HG02763 (cell line): ENCODE measurements around the gene OR2B2.
A peak's percentile ranks its signal among the peaks of the same experiment; 100 is the strongest.

Experiments
- ATAC-seq: cut with Tn5 transposase; IDR thresholded peaks from one replicate; pipeline ENCODE4 v1.9.1; 2021; ENCODE audit warnings: mild to moderate bottlenecking, moderate library complexity; ENCODE audit not compliant: unreplicated experiment

Gene OR2B2

DNA sequence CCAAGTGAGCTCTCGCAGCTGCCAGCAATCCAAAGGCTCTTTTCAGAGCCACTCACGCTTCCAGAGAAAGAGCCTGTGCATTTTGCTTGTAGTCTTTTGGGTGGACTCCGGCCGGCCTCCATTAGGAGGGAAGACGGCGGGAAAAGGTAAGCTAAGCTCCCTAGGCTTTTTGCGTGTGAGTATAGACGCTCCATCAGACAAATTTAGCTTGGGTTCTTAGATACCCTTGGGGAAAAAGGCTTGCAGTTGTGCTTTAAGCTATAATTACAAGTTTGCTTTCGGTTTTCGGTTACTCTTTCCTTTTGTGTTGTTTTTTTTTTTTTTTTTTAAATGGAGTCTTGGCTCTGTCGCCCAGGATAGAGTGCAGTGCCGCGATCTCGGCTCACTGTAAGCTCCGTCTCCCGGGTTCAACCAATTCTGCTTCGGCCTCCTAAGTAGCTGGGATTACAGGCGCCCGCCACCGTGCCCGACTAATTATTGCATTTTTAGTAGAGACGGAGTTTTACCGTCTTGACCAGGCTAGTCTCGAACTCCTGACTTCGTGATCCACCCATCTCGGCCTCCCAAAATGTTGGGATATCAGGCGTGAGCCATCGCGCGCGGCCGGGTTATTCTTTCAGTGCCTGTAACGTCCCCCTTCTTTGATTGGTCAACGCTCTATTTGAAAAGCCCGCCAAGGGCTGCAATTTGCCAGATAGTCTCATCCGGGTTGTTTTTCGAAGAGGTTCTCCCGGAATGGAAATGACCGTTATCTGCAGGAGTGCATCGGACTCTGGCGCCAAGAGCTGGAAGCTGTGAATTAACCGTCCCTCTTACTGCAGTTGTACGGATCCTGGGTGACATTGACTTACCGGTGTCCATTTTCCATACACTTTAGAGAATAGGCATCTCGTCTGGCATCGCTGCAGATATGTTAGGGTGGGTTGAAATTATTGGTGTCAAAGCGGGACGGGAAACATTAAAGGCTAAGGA, 18.1 kb downstream of the OR2B2 start:
- no peak for ATAC-seq

DNA sequence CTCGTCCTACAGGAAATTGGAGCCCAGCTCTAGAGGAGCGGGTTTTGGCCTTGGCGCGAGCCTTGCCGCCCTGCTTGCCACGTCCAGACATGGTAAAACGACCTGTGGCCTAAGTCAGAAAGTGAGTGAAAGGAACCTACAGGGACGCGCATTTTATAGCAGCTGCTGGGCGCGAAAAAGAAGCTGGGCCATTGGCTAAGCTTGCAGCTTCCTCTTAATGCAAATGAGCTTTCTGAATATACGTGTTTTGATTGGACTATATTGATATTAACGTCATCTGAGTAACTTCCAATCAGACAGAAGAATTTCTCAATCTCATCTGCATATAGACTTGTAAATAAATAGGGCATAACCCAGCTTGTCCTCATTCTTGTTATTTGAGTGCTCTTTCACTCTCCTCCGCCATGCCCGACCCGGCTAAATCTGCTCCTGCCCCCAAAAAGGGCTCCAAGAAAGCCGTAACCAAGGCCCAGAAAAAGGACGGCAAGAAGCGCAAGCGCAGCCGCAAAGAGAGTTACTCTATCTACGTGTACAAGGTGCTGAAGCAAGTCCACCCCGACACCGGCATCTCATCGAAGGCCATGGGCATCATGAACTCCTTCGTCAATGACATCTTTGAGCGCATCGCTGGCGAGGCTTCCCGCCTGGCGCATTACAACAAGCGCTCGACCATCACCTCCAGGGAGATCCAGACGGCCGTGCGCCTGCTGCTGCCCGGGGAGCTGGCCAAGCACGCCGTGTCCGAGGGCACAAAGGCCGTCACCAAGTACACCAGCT, 18.9 kb downstream of the OR2B2 start:
- ATAC-seq = peak; percentile 55

DNA sequence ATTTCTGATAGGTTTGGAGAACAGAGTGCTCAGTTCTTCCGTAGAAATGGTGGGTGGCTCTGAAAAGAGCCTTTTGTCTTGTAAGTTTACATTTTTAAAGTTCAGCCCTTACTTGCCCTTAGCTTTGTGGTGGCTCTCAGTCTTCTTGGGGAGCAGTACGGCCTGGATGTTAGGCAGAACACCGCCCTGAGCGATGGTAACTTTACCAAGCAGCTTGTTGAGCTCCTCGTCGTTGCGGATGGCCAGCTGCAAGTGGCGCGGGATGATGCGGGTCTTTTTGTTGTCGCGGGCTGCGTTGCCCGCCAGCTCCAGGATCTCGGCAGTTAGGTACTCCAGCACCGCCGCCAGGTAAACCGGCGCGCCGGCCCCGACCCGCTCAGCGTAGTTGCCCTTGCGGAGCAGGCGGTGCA, 19.5 kb downstream of the OR2B2 start:
- no peak for ATAC-seq

DNA sequence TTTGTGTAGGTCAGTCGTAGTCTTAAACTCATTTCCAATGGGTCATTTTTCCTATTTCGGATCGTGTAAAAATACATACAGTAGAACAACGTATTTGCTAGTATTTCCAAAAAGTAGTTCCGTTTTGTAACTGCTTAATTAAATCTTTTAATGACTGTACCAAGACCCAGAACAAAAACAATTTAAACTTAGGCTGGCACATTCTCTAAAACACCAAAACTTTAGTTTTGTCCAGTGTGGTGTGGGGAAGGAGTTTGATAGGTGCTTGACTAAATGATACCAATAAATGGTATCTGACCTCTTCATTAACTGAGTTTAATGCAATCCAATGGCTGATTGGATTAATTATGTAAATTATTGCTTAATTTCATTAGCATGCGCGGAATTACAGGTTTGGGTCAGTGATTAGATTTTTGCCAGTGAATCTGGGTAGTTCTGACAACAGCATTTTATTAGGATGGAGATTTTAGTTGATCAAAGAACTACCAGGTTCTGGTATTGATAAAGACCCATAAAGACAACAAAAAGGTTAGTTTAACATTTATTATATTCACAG, 20.8 kb downstream of the OR2B2 start:
- ATAC-seq = no peak

DNA sequence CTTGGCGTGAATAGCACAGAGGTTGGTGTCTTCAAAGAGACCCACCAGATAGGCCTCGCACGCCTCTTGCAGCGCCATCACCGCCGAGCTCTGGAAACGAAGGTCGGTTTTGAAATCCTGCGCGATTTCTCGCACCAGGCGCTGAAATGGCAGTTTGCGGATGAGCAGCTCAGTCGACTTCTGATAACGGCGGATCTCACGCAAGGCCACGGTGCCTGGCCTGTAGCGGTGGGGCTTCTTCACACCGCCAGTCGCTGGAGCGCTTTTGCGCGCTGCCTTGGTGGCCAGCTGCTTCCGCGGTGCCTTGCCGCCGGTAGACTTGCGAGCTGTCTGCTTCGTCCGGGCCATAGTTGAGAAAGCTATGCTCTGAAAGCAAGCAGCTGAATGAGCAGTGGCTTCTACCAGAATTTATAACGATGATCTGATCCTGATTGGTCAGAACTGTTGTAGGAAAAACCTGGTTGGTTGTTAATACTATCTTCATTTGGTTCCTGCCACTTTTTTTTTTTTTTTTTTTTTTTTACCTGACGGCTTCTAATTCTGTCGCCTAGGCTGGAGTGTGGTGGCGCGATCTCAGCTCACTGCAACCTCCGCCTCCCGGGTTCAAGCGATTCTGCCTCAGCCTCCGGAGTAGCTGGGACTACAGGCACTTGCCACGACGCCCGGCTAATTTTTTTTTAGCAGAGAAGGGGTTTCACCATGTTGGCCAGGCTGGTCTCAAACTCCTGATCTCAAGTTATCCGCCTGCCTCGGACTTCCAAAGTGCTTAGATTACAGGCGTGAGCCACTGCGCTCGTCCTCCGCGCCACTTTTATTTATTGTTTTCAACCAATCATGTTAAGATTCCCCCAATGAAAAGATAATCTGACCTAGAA, 21.5 kb downstream of the OR2B2 start:
- peak; percentile 43 for ATAC-seq

DNA sequence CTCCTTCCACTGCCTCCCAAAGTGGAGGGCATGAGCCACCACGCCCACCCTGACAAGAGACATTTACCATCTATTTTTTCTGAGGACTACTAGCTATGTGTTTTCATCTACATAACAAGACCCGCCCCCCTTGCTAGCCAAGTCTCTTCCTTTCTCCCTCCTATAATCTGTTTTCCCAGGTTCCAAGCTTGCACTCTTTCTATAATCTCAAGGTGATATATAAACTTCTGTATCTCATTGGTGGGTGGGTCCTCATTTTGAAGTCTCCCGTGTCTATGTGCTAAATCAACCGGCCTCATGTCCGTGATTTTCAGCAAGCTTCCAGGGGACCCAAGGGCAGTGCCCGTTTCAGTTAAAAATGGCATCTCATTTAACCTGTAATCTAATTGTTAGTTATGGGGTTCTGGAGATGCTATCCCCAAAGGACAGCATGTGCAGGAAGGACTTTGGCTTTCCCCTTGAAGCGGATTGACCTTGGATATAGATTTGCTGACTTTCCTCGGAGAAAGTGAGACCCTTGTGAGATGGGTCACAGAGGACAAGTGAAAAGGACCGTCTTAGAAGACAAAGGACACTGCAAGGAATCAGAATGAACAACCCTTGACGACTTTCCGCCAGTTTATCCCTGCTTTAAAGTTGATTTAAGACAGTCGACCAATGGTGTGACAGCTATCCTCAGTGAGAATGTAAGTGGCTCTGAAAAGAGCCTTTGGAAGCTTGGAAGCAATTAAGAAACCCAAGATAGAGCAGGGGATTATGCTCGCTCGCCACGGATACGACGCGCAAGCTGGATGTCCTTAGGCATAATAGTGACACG, 22.4 kb downstream of the OR2B2 start:
- ATAC-seq = no peak

DNA sequence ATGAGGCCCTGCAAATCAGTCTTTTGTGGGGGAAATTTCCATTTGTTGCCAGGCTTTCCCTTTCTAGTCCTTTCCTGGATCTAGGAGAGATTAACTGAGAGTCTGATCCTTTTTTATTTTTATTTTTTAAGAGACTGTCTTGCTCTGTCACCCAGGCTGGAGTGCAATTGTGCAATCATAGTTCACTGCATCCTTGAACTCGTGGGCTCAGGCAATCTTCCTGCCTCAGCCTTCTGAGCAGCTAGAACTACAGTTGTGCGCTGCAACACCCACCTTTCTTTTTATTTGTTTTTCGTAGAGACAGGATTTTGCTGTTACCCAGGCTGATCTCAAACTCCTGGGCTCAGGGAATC, 22.9 kb downstream of the OR2B2 start:
- ATAC-seq = no peak

DNA sequence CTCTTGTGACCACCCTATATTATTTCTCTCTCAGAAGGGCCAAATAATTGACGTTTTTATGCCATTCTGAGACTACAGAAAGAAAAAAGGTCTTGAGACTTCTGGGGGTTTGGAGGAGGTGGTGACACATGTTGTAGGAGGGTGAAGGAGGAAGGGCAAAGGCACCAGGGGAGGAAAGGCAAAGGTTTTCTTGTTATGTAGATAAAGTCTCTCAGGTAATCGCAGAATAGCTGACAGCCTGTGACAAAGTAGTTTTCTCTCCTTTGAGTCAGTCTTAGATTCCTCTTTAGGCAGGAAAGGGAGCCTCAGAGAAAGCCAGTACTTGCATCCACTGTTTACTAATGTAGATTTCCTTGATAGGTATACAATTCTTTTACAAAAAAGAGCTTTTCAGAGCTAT, 23.6 kb downstream of the OR2B2 start:
- ATAC-seq = no peak

DNA sequence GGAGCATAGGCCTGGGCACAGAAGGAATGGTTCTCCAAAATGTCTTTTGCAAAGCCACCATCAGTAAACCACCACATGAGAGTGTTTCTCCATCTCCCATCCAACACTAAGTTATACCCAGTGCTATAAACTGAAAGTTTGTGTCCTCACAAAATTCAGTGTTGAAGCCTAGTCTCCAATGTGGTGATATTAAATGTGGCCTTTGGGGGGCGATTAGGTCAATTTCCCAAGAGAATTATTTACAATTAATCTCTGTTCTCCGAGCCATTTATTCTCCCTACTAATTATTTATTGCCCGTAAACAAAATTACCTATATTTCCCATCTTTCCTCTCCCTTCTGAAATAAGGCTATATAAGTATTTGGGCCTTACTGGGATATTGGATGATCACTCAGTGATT, 26.1 kb downstream of the OR2B2 start:
- ATAC-seq = no peak

DNA sequence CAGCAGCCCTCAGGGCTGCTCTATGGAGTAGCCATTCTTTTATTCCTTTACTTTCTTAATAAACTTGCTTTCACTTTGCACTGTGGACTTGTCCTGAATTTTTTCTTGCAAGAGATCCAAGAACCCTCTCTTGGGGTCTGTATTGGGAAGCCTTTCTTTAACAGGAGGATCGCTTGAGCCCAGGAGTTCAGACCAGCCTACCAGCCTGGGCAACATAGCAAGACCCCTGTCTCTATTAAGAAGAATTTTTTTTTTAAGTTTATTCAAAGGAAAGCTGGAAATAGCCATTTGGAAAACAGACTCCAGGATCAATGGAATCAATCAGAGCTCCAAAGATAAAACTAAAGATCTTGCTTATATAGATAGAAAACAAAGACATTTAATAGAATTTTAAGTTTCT, 29.1 kb downstream of the OR2B2 start:
- no peak for ATAC-seq

DNA sequence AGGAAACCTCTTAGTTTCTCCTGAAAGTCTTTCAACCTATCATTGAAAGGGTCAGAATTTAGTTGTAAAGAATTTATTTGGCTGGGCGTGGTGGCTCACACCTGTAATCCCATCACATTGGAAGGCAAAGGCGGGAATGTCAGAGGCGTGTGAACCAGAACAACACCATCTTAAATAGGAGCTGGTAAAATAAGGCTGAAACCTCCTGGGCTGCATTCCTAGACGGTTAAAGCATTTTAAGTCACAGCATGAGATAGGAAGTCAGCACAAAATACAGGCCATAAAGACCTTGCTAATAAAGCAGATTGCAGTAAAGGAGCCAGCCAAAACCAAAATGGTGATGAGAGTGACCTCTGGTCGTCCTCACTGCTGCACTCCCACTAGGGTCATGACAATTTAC, 29.6 kb downstream of the OR2B2 start:
- no peak for ATAC-seq

DNA sequence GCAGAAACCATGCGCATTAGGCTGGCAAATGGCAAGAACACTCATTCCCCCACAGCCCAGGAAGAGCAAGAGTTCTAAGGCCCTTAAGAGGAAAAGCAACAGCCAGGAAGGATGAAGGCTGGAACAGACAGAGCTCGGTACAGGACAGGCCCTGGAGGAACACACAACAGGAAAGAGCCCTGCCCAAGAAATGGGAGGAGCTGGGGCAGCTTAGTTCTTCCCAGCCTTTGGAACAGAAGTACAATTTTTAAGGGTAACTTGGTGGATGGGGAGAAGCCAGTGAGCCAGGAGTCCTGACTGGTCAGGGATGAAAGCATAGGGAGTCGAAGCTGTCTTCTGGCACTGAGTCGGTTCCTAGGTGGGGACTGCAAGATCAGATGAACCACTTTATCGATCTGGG, 32.4 kb downstream of the OR2B2 start:
- ATAC-seq = no peak

DNA sequence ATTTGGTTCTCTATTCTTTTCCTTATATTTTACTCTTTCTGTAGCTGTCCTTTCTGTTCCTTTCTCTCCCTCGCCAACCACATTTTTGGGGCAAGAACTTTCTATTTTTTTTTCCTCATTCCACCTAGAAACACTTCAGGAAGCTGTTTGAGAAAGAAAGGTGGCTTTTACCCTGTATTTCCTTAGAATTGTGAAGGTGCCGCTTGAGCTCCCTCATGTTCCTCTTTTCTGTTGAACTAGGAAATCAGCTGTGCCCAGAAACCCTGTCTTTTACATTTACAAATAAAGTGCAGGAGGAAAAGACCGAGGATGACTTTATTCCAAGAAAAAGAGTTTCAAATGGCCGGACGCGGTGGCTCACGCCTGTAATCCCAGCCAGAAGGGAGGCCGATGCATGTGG, 38.2 kb downstream of the OR2B2 start:
- ATAC-seq = no peak

DNA sequence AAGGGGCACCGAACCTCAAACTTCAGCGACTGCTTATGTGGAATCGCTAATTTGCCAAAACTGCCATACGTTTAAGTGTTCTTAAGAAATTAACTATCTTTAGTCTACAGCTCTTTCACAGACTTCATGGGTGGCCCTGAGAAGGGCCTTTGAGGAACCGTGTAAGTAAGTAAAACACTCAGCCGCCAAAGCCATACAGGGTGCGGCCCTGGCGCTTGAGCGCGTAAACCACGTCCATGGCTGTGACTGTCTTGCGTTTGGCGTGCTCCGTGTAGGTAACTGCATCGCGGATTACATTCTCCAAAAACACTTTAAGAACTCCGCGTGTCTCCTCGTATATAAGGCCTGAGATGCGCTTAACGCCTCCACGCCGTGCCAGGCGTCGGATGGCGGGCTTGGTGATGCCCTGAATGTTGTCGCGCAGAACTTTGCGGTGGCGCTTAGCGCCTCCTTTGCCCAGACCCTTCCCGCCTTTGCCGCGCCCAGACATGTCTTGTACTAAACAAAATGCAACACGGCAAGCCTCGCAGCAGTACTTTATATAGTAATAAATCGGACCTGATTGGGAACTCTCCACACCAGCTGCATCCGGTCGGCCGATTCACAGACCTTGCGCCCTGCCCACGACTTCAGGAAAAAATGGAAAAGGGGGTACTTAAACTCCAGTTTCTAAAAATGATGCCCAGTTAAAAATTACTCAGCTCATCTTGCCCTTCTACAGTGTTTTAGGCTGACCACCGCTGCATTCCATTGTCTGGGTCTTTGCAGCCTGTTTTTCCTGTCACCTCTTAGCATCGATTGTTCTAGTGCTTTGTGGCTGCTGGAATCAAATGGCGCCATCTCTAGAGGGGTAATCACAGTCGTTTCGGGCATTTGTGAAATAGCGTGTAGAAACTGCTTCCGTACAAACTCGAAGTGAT, 38.9 kb downstream of the OR2B2 start:
- no peak for ATAC-seq

DNA sequence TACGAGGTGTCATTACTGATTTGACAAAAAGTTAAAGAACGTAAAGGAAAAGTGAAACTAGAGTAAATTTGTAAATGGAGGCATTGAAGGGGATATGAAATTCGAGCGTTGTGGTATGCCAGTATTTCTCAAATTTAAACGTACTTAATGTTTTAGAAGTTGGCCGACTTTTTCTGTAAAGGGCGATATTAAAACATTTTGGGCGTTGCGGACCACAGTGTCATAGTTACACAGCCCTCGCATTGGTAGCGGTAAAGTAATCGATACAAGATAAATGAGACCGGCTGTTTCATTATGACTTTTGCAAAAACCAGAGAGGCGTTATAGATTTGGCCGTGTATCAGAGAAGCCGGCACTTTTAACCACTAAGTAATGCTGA, 39.6 kb downstream of the OR2B2 start:
- no peak for ATAC-seq

DNA sequence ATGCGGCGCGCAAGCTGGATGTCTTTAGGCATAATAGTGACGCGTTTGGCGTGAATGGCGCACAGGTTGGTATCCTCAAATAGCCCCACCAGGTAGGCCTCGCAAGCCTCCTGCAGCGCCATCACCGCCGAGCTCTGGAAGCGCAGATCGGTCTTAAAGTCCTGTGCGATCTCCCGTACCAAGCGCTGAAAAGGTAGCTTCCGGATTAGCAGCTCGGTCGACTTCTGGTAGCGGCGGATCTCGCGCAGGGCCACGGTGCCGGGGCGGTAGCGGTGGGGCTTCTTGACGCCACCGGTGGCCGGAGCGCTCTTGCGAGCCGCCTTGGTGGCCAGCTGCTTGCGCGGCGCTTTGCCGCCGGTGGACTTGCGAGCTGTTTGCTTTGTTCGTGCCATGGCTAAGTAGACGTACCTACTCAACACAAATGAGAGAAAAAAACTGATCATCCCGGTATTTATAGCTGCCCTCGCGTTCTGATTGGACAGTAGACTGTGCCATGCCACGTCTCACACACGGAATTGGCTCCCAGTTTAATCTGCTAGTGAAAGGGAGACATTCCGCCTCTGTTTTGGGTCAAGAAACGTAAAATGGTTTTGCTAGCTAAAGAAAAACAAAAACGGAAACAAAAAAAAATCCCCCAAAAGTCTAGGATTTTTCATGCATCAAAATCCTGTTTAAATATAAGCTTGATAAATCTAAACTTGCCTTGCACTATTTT, 40.1 kb downstream of the OR2B2 start:
- ATAC-seq = peak; percentile 59

DNA sequence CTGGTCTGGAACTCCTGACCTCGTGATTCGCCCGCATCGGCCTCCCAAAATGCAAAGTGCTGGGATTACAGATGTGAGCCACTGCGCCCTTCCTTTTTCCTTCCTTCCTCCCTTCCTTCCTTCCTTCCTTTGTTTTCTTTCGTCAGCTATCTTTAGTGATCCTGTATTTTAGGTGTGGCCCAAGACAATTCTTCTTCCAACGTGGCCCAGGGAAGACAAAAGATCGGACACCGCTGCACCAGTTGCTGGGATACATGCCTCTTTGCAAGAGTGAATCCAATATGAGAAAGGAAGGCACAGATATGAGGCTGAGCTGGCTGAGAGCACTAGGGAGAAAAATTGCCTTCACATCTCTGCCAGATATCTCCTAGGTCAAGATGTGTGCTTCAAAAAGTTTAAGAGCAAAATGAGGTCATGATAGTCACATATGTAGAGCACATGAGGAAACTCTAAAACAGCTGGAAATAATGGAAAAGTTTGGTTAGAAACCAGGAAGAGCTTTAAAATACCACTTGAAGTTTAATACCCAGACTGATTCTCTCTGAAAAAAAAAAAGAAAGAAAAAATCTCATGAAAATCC, 41.8 kb downstream of the OR2B2 start:
- ATAC-seq = no peak

DNA sequence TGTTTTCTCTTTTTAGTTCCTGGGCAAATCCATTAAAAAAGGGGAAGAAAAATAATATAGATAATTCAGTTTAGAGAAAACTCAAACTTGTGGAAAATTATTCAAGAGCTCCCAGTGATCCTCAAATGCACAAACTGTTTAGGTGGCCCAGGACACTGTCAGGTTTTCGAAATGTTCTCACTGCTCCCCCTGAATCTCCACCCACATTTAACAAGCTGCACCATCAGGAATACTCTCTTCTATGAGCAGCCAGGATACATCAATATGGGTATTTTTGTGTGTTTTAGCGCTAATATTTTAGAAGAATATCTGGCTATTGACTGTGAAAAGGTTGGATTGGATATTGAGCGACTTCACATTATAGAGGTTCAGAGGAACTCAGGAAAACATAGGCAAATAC, 43.9 kb downstream of the OR2B2 start:
- no peak for ATAC-seq
